HepG2 (cell line): ENCODE measurements around the gene NAT14. TPM values are rescaled to one million over a fixed set of nuclear protein-coding genes. Genes with fewer than 3 reads are reported as not detected.

Source experiments
- ATAC-seq: fragments of 200-7000 bp; cut with Tn5 transposase; 3 replicates; pipeline ENCODE4 v1.9.1; 2020; ENCODE audit warnings: mild to moderate bottlenecking, moderate library complexity
- BruUV-seq: library from RNA; stranded (reverse); fragments of 400-500 nt; replicated peaks from 2 replicates; lab custom pipeline; 2021; lab: Mats Ljungman, UMichigan
- CTCF ChIA-PET: fragments of 300-600 bp; formaldehyde crosslinking; extraction: SDS; loops from one replicate; lab custom pipeline; 2021; ENCODE audit warnings: low total read pairs, inconsistent platforms, low intra/inter-chr PET ratio; lab: Yijun Ruan, JAX
- POLR2A ChIA-PET: fragments of 350-600 bp; sonication (Branson Sonifier 250); formaldehyde crosslinking; loops from one replicate; lab custom pipeline; 2020; ENCODE audit warnings: antibody characterized with exemption, inconsistent platforms; lab: Yijun Ruan, JAX
- DNase-seq: peaks from one replicate; pipeline ENCODE4 v3.0.0-alpha.2; 2015; ENCODE audit warnings: low spot score
- FAIRE-seq: peaks from 3 replicates; lab custom pipeline; 2011; peaks lifted over from hg19 to GRCh38; lab: Jason Lieb, UNC
- H2AFZ ChIP-seq: one replicate; pipeline ENCODE4 v1.6.1; 2011; ENCODE audit warnings: low read length, inconsistent platforms
- H3K27ac ChIP-seq: fragments of 300-600 bp; 3 replicates; pipeline ENCODE4 v1.8.0; 2011; ENCODE audit warnings: mixed run types, mild to moderate bottlenecking, mixed read lengths, low read length, inconsistent platforms; ENCODE audit not compliant: insufficient read depth; ENCODE audit errors: extremely low read length
- H3K27me3 ChIP-seq, 2 experiments: fragments of 200-600 bp in 1 of 2; 2 replicates in 1 of 2; 3 replicates in 1 of 2; pipeline versions ENCODE4 v1.6.0 to v1.8.0; 2011; ENCODE audit warnings: low read length in 2 of 2, mild to moderate bottlenecking in 2 of 2, moderate library complexity in 2 of 2, inconsistent platforms in 1 of 2; ENCODE audit not compliant: insufficient read depth in 2 of 2, control insufficient read depth in 1 of 2
- H3K36me3 ChIP-seq, 2 experiments: fragments of 200-600 bp in 1 of 2; replicated peaks in 1 of 2; 2 replicates in 1 of 2; 3 replicates in 1 of 2; pipeline versions ENCODE4 v1.5.1 to v1.8.0; 2011; ENCODE audit warnings: low read length in 2 of 2, inconsistent platforms in 1 of 2; ENCODE audit not compliant: insufficient read depth in 2 of 2, control insufficient read depth in 1 of 2
- H3K4me1 ChIP-seq: 2 replicates; pipeline ENCODE4 v1.5.1; 2012; ENCODE audit warnings: low read length, inconsistent platforms; ENCODE audit not compliant: insufficient read depth
- H3K4me2 ChIP-seq: 2 replicates; pipeline ENCODE4 v1.6.0; 2011; ENCODE audit warnings: low read depth, low read length, inconsistent platforms
- H3K4me3 ChIP-seq, 3 experiments: fragments of 200-600 bp in 1 of 3; sonication (generic), shearing (Covaris generic) in 1 of 3; replicated peaks in 1 of 3; 2 replicates each; pipeline ENCODE4 v1.5.1; 2011 to 2016; ENCODE audit warnings: low read length in 3 of 3, inconsistent platforms in 2 of 3, low read depth in 2 of 3, mild to moderate bottlenecking in 2 of 3, control low read depth in 1 of 3, mixed read lengths in 1 of 3; ENCODE audit not compliant: insufficient read depth in 1 of 3
- H3K79me2 ChIP-seq: one replicate; pipeline ENCODE4 v1.6.1; 2011; ENCODE audit warnings: low read length, inconsistent platforms; ENCODE audit not compliant: insufficient read depth
- H3K9ac ChIP-seq: 2 replicates; pipeline ENCODE4 v1.6.0; 2011; ENCODE audit warnings: mild to moderate bottlenecking, low read depth, low read length, inconsistent platforms; ENCODE audit not compliant: insufficient read depth
- H3K9me3 ChIP-seq: 2 replicates; pipeline ENCODE4 v1.5.1; 2012; ENCODE audit warnings: mild to moderate bottlenecking, low read length
- H4K20me1 ChIP-seq: 2 replicates; pipeline ENCODE4 v1.6.0; 2011; ENCODE audit warnings: inconsistent platforms, mild to moderate bottlenecking, low read length, moderate library complexity; ENCODE audit not compliant: insufficient read depth
- ARNTL ChIP-seq: sonication (generic); formaldehyde crosslinking; IDR thresholded peaks from 2 replicates; pipeline ENCODE4 v1.4.0; 2020; ENCODE audit warnings: mild to moderate bottlenecking, missing genetic modification reagents
- ATF1 ChIP-seq: IDR thresholded peaks from 2 replicates; pipeline ENCODE4 v1.6.1; 2016; ENCODE audit warnings: mild to moderate bottlenecking, control low read depth
- BHLHE40 ChIP-seq: IDR thresholded peaks from 2 replicates; pipeline ENCODE4 v1.6.1; 2011; ENCODE audit warnings: low read length, improper control_type of control experiment
- DMAP1 ChIP-seq: IDR thresholded peaks from 2 replicates; pipeline ENCODE4 v1.6.1; 2016
- HOXA7 ChIP-seq: sonication (generic); formaldehyde crosslinking; IDR thresholded peaks from 2 replicates; pipeline ENCODE4 v1.8.1; 2022; ENCODE audit warnings: mild to moderate bottlenecking, missing genetic modification reagents, moderate library complexity
- HOXA9 ChIP-seq: sonication (generic); formaldehyde crosslinking; IDR thresholded peaks from 2 replicates; pipeline ENCODE4 v1.8.1; 2022; ENCODE audit warnings: missing genetic modification reagents, mild to moderate bottlenecking, moderate library complexity, borderline replicate concordance
- MLLT10 ChIP-seq: sonication (generic); formaldehyde crosslinking; IDR thresholded peaks from 2 replicates; pipeline ENCODE4 v1.4.0; 2020; ENCODE audit warnings: missing genetic modification reagents
- MTF2 ChIP-seq: sonication (generic); formaldehyde crosslinking; IDR thresholded peaks from 2 replicates; pipeline ENCODE4 v1.5.0; 2020; ENCODE audit warnings: missing genetic modification reagents, borderline replicate concordance
- NR2F6 ChIP-seq, 2 experiments: IDR thresholded peaks; 2 replicates each; pipeline ENCODE4 v1.6.1; 2016; ENCODE audit warnings: antibody characterized with exemption in 1 of 2, mild to moderate bottlenecking in 1 of 2
- POLR2A ChIP-seq, 2 experiments: IDR thresholded peaks; 2 replicates each; pipeline ENCODE4 v1.6.1; 2011; ENCODE audit warnings: low read depth in 2 of 2, low read length in 2 of 2, mild to moderate bottlenecking in 1 of 2, moderate library complexity in 1 of 2; ENCODE audit not compliant: insufficient read depth in 1 of 2
- PPARG ChIP-seq: conservative IDR thresholded peaks from 2 replicates; pipeline ENCODE4 v1.6.1; 2016; ENCODE audit warnings: missing biosample characterization, missing genetic modification reagents
- SALL1 ChIP-seq: sonication (generic); formaldehyde crosslinking; IDR thresholded peaks from 2 replicates; pipeline ENCODE4 v1.8.0; 2022; ENCODE audit warnings: mild to moderate bottlenecking, missing genetic modification reagents
- WGBS: methylation state at CpG from one replicate; pipeline ENCODE4 v1.1.6; 2017; ENCODE audit warnings: low lambda C conversion rate; 5-methylcytosine and 5-hydroxymethylcytosine counted together
- in situ Hi-C: cut with HindIII; loops from 2 replicates; pipeline ENCODE4 v1.10.0; 2017; ENCODE audit warnings: low pct_unique_long_range_greater_than_20kb; ENCODE audit not compliant: extremely low pct_ligation_motif_present
- intact Hi-C: fragments of 100-400 bp; cut with micrococcal nuclease; formaldehyde crosslinking; loops from one replicate; pipeline ENCODE4 v1.10.0; 2022; ENCODE audit not compliant: unreplicated experiment
- polyA plus RNA-seq, 8 experiments: library from polyadenylated mRNA; depleted of rRNA in 3 of 8; stranded (reverse) in 7 of 8; unstranded in 1 of 8; fragments of >200 nt; fragmentation: Illumina TruSeq in 4 of 8; extraction: Trizol in 4 of 8; gene quantifications; 2 replicates each; pipeline versions ENCODE4 v1.2.1 to v1.2.3, GENCODE V29; 2011 to 2016; ENCODE audit warnings: low read depth in 4 of 8, missing spikeins in 1 of 8, mixed read lengths in 1 of 8; ENCODE audit not compliant: insufficient read depth in 1 of 8
- total RNA-seq, 5 experiments: library from RNA; depleted of rRNA; stranded (reverse); fragments of >200 nt; fragmentation: Illumina TruSeq; extraction: Trizol; gene quantifications; 2 replicates each; pipeline ENCODE4 v1.2.3, GENCODE V29; 2016; ENCODE audit warnings: low read depth in 1 of 5
- TF ChIP-seq, protein P1 (sequence below): sonication (generic); formaldehyde crosslinking; IDR thresholded peaks from 2 replicates; pipeline ENCODE4 v1.5.1; 2020; ENCODE audit warnings: mild to moderate bottlenecking, missing genetic modification reagents, moderate library complexity

Gene NAT14
- total and polyA plus RNA-seq, 2 of the 13 experiments (the other 11 are each of a cell fraction or from before 2014, with no cell fraction given), result 20.7 to 22.3 TPM

GRCh38 chr19:55457683-55458457 is 27.1 kb upstream of the NAT14 start:
- H3K9ac ChIP-seq, result no peak overlapping the region
- no peak overlapping the region for H3K27ac ChIP-seq
- DNase-seq (no peak), FAIRE-seq (no peak), ATAC-seq (no peak)
- H3K27me3 ChIP-seq, result no peaks in the 10 kb centered on the region
- intact Hi-C loops, result no loop called here
- no peak overlapping the region for H3K4me2 ChIP-seq
- peaks cover 47% of the 10 kb centered on the region for H3K4me1 ChIP-seq
- 97% methylated on average over 16 of the region's 16 CpGs for WGBS
- in situ Hi-C loops, result no loop called here
- POLR2A ChIA-PET, result interaction anchor here (0.6 kb wide), 1 partner anchor 45 kb away, joined by 3 read pairs; no protein-coding TSS in a partner anchor
- H3K9me3 ChIP-seq, result no peaks in the 10 kb centered on the region
- H3K36me3 ChIP-seq, result peaks cover 1 to 11% of the 10 kb centered on the region in 2 experiments; a peak in 4 of 5 replicates
- peaks cover 20% of the 10 kb centered on the region for H3K79me2 ChIP-seq
- CTCF ChIA-PET, result no interaction called here
- no peak overlapping the region for H3K4me3 ChIP-seq
- no peak overlapping the region for H2AFZ ChIP-seq
- TF ChIP-seq MLLT10 (CRISPR knock-in tag) (no peak), ATF1 (CRISPR knock-in tag) (no peak), BHLHE40 (no peak)
- TF ChIP-seq, all 625 proteins: peak for 0
- BruUV-seq, result no TSS peak
- peaks cover 10% of the 10 kb centered on the region; the same call in 1 of the 2 replicates for H4K20me1 ChIP-seq

GRCh38 chr19:55459551-55459949 is 25.4 kb upstream of the NAT14 start:
- CTCF ChIA-PET, result no interaction called here

More at GRCh38 chr19:55459551-55459949, 25.4 kb upstream of the NAT14 start:
- Histone ChIP-seq H2AFZ (no peak overlapping the region), H3K4me1 (peaks cover 46% of the 10 kb centered on the region), H3K9me3 (no peaks in the 10 kb centered on the region), H3K79me2 (peaks cover 20% of the 10 kb centered on the region), H3K4me3 (peak overlapping the region; percentile 56 to 78 (median 65)), H3K27me3 (no peaks in the 10 kb centered on the region), H3K4me2 (peak overlapping the region; percentile 86), H3K36me3 (peaks cover 1 to 8% of the 10 kb centered on the region in 2 experiments; a peak in 4 of 5 replicates), H3K27ac (peak overlapping the region; percentile 93), H4K20me1 (no peaks in the 10 kb centered on the region; the same call in 1 of the 2 replicates), H3K9ac (peak overlapping the region; percentile 63)
- WGBS, result 48% methylated on average over 7 of the region's 8 CpGs
- intact Hi-C loops, result no loop called here
- DNase-seq, result no peak
- TF ChIP-seq ARNTL (CRISPR knock-in tag) (0 out of 2 replicates have a peak, but pooled peaks have one; percentile 22), SALL1 (CRISPR knock-in tag) (peak; percentile 34; the same call in 1 of the 2 replicates), PPARG (CRISPR knock-in tag) (no peak), POLR2A (IDR thresholded peaks at IDR 0.05; ENCODE audit: insufficient read depth in 1 of 2, low read depth in 2 of 2, low read length in 2 of 2) (peak in 1 of 2 experiments; percentile 21; a peak in 1 of 4 replicates), HOXA7 (no peak), NR2F6 (IDR thresholded peaks at IDR 0.05) (0 out of 2 replicates have a peak, but pooled peaks have one; percentile 17), NR2F6 (CRISPR knock-in tag; IDR thresholded peaks at IDR 0.05) (no peak), MTF2 (CRISPR knock-in tag) (no peak), DMAP1 (CRISPR knock-in tag) (peak; percentile 2; the same call in 1 of the 2 replicates), HOXA9 (CRISPR knock-in tag) (no peak)
- TF ChIP-seq, protein P1, sequence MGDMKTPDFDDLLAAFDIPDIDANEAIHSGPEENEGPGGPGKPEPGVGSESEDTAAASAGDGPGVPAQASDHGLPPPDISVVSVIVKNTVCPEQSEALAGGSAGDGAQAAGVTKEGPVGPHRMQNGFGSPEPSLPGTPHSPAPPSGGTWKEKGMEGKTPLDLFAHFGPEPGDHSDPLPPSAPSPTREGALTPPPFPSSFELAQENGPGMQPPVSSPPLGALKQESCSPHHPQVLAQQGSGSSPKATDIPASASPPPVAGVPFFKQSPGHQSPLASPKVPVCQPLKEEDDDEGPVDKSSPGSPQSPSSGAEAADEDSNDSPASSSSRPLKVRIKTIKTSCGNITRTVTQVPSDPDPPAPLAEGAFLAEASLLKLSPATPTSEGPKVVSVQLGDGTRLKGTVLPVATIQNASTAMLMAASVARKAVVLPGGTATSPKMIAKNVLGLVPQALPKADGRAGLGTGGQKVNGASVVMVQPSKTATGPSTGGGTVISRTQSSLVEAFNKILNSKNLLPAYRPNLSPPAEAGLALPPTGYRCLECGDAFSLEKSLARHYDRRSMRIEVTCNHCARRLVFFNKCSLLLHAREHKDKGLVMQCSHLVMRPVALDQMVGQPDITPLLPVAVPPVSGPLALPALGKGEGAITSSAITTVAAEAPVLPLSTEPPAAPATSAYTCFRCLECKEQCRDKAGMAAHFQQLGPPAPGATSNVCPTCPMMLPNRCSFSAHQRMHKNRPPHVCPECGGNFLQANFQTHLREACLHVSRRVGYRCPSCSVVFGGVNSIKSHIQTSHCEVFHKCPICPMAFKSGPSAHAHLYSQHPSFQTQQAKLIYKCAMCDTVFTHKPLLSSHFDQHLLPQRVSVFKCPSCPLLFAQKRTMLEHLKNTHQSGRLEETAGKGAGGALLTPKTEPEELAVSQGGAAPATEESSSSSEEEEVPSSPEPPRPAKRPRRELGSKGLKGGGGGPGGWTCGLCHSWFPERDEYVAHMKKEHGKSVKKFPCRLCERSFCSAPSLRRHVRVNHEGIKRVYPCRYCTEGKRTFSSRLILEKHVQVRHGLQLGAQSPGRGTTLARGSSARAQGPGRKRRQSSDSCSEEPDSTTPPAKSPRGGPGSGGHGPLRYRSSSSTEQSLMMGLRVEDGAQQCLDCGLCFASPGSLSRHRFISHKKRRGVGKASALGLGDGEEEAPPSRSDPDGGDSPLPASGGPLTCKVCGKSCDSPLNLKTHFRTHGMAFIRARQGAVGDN (CRISPR knock-in tag), result peak; percentile 60
- POLR2A ChIA-PET, result interaction anchor here (1.0 to 1.5 kb wide), 4 partner anchors 16 to 342 kb away, joined by 3 to 10 read pairs (median 4); partner anchors contain the start of genes PPP1R12C and ZNF628
- BruUV-seq, result no TSS peak
- FAIRE-seq, result peak; percentile 8
- in situ Hi-C loops, result no loop called here
- ATAC-seq, result no peak
